ENCODE measurements around the gene GZMA.

- TF ChIP-seq CTCF (IDR thresholded peaks at IDR 0.05; ENCODE audit: poor library complexity) (no peak), EZH2 (IDR thresholded peaks at IDR 0.05; ENCODE audit: borderline replicate concordance) (no peak), EZH2phosphoT487 (IDR thresholded peaks at IDR 0.05; ENCODE audit: low read depth, severe bottlenecking, unreplicated experiment) (no peak)
These were observed 5.6 kb upstream of the GZMA start for GRCh38 chr5:55096861-55097260.

Data from hepatocyte (in vitro differentiated cells).